HG02840 (cell line): ENCODE data around the gene COL4A1.

Experiments used
- ATAC-seq: cut with Tn5 transposase; IDR thresholded peaks from one replicate; pipeline ENCODE4 v1.9.1; 2021; ENCODE audit warnings: mild to moderate bottlenecking, moderate library complexity, moderate number of reproducible peaks; ENCODE audit not compliant: unreplicated experiment, low FRiP score

COL4A1 gene

DNA sequence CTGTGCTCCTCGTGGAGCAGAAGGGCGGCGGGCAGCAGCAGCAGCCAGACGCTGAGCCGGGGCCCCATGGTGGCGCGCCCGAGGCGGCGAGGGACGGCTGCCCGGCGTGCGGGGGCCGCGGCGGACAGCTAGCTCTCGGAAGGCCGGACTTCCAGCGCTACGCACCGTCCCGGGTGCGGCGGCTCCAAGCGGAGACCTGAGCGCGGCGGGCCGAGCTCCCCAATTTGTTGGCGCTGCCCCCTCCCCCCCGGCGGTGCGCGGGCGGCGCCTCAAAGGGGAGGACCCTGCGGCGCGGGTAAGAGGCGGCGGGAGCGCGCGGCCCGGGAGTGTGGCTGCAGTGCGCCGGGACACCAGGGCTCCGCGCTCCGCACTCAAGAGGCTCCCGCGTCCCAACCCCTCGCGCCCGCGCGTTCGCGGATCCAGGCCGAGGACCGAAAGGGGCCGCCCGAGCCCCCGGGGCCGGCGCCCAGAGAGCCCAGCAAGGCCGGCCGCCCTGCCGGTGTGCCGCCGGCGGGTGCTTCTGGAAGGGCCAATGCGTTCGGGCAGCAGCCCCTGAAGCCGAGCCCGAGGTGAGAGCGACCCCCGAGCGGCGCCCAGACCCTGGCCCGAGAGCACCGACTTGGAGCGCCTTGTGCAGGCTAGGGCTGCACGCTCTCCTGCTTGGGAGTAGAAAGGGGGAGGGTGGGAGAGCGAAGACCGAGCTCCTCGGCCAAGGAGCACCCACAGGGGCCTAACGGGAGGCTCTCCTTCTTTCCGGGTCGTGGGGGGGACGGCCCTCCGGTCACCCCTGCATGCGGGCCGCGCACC is at the start of gene COL4A1, which contains the start of gene COL4A2:
Gene COL4A1, minus strand, starts transcription at position 198 of the 807 bp plus-strand sequence. Its CDS starts 130 bp downstream, at position 68.
Gene COL4A2, plus strand, starts transcription at position 325 of the 807 bp plus-strand sequence. CDS start 620 bp downstream, outside the sequence.
- no peak for ATAC-seq

DNA sequence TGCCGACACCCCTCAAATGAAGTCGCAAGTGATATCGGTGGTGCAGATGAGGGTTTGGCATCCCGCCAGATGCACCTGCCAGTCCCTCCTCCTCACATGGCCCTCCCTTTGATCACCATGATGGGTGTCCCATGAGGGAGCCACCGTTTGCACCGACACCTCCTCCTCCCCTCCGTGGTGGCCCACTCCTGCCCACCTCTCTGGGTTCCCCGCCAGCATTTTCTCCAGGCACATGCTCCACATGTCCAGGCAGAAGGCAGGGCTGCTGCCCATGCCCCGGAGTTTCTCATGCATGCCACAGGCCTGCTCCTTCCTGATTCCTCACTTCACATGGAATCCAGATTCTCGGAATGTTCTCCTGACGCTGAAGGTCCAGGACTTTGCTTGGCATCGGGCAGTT is 49.4 kb upstream of the COL4A1 start:
- ATAC-seq: no peak

DNA sequence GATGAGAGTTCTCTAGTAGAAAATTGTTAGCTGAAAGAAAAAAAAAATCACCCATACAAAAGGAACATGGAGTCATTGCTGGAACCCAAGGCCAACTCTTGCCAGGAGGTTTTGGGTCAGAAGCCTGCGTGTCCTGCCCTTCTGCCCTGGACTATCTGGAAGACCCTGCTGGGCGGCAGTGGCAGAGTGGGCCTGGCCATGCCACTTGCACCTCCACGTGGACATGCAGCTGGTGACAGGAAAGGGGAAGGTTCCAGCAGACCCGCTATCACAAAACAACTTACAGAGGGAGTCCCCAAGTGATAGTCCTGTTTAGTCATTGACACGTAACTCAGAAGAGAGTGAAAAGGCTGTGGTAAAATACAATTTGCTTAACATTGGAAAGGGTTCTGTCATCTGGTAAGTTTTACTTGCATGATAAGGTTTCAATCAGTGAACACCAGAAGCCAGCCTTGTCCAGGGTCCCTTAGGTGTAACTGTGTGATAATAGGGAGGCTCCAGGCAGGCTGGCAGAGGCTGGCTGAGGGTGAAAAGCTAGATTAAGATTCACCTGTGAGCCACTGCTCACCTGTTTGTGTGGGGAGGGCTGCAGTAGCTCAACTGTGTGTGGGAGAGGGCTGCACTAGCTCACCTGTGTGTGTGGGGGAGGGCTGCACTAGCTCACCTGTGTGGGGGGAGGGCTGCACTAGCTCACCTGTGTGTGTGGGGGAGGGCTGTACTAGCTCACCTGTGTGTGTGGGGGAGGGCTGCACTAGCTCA is 47.9 kb upstream of the COL4A1 start:
- ATAC-seq: no peak

DNA sequence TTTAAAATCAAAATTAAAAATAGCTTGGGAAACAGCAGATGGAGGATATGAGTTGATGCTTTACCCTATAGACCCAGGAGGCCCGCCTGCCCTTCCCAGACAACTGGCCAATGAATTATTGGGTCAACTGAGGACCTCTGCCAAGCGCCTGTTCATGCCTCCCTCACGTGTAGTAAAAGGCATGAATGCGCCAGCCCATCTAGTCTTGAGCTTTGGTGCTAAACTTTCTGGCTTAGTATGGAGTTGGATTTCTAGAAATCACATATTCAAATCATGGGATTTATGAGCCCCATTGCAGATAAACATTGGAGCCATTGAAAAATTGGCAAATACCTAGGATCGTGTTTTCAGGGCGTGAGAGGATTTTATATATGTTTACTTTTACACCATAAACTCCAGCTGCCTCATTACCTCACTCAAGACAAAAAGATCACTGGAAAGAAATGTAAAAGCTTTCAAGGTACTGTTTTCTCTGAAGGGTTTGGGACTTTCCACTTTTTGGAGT is 47.2 kb upstream of the COL4A1 start:
- no peak for ATAC-seq

DNA sequence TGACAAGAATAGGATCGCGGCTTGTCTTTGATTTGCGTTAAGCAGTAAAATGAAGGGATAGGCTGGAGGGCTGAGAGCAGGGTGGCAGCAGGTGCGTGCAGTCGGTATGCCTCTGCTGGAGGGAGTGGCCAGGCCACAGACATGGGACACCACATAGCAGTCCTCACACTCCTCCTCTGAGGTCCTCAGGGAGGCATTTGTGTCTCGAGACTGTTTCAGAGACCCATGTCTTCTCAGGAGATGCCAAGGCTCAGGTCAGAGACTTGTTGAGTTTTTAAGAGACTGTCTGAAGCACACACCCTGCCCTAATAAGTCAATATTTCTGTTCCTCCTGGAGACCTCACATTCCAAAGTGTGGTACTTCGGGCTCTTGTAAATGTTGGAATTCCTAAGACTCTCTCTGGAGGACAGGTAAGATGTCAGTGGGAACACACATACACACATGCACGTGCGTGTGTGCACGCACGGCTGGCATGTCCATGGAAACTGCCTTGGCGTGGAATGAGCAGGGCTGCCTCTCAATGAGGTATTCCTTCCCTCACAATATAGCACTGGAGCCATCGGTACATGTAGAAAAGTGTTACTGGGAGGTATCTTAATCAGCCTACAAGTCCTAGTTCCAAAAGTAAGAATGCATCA is 46.5 kb upstream of the COL4A1 start:
- ATAC-seq: no peak

DNA sequence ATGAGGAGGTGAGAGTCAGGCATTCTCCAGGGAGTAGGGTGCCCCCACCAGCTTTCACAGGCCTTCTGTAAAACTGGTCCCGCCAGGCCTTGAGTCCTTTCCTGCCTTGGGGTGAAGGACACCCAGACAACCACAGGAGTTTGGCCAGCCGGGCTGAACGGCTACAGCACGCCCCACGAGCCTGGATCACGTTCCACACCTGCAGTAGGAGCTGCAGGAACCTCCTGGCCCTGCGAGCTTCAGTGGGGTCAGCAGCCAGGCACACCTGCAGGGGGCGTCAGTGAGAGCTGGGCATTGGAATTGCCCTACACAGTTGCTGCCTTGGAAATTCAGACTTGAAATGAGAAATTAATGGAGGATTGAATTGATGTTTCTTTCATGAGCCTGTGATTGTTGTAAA is 45.8 kb upstream of the COL4A1 start:
- no peak for ATAC-seq

DNA sequence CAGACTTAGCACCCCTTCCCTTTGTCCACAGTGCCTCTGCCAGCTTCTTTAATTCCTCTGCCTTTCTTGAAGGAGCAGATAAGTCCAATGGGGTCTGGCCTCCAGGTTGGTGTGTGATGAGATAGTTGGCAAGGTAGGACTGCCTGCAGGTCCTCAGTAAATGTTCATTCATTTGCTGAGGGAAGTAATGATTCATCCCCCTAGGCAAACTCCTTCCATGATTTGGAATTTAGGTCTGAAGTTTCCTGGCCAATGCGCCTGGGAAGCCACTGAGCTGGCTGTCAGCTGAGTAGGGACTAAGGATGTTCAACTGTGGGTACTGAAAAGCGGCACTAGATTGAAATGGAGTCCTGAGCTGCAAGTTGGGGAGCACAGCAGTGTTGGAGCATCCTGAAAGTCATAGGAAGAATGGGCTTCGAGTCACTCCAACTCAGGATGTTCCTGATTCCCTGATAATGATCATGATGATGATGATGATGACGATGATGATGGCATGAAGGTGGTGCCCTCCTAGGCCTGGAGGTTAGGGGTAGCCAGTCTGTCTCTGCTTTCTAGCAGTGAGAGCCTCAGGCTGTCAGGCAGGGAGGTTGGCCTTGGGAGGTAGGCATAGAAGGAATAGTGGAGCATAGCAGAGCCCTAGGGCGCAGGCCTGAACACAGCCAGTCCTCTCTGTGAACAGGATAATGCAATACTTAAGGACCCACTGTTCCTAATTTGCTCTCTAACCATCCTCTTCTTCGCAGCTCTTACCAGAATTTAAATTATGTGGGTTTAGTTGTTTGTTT is 44.9 kb upstream of the COL4A1 start:
- ATAC-seq: no peak

DNA sequence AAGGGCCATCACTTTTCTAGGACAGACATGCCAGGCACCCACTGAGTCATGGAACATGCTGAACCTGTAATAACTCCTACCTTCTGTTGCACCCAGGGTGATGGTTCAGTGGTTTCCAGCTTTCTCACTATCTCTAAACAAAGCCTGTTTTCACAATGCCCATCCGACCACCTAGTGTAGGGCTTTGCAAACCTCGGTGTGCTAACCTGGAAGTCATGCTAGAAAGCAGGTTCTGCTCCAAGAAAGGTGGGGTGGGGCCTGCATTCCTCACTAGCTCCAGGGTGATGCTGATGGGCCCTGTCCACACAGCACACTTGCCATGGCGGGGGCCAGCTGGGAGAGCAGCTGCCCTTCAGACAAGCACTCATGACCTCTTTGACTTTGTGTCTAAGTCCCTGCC is 43.6 kb upstream of the COL4A1 start:
- ATAC-seq: no peak

DNA sequence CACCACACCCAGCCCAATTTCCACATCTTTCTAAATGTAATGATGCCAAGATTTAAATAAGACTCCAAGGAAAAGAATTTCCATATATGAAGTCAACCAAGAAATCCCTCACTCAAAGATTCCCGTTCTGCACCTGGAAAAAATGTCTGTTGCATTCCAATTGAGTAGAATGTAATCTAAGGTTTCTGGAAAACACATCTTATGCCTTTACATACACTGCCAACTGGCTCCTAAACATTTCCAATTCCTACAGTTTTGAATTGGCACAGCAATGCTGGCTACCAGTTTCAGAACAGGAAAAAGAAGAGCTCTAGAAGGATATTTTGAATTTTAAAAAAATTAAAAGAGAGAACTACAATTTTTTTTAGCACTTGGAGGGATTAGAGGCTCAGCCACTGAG is 43.1 kb upstream of the COL4A1 start:
- ATAC-seq: no peak

DNA sequence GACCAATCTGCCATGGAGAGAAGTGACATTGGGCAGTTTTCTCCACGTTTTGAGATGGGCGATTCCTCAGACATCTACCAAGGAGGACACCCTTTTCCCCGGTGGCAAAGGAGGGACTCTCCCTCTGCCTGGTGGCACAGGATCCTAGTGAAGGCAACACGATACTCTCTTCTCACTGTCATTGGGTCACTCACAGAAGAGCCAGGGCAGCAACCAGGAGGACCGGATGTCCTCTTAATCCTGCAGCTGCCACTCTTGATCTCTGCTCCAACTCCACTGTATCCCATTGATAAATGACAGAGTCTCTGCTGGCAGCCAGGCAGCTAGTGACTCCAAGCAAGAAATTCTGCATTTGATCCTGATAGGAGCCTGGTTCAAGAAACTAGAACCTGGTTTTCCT is 42.3 kb upstream of the COL4A1 start:
- ATAC-seq: no peak

DNA sequence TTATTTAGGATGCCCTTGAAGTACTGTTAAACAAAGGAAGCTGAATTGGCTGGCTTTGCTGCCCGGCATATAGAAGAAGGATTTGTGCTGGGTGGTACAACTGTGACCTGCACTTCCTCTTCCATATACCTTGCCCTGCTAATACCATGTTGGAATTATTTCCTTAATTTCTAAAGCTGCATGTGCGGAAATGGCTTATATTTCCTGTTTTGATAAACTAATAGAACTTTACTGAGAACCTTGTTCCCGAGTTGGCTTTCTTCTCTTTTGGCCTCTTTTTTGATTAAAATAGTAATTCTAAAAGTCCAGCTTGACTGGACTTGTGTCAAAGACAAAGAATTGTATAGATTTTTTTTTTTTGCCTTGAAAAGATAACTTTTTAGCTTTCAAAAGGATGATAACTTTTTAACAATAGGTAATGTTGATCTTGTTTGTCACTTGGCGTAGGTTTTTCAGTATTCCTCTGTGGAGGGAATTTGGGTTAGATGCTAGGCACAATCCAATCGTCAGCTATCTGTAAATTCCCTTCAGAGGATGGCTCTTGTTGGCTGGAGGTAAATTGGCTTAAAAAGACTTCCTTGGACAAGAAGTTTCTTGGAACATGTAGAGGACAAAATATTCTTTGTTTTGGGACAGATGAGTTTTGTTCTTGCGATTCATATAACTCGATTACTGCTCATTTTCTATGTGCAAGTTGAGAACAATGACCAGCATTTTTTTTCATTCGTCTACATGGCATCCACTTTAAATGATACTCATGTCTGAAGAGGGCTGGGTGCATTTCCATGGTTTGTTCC is 41.5 kb upstream of the COL4A1 start:
- ATAC-seq: no peak

DNA sequence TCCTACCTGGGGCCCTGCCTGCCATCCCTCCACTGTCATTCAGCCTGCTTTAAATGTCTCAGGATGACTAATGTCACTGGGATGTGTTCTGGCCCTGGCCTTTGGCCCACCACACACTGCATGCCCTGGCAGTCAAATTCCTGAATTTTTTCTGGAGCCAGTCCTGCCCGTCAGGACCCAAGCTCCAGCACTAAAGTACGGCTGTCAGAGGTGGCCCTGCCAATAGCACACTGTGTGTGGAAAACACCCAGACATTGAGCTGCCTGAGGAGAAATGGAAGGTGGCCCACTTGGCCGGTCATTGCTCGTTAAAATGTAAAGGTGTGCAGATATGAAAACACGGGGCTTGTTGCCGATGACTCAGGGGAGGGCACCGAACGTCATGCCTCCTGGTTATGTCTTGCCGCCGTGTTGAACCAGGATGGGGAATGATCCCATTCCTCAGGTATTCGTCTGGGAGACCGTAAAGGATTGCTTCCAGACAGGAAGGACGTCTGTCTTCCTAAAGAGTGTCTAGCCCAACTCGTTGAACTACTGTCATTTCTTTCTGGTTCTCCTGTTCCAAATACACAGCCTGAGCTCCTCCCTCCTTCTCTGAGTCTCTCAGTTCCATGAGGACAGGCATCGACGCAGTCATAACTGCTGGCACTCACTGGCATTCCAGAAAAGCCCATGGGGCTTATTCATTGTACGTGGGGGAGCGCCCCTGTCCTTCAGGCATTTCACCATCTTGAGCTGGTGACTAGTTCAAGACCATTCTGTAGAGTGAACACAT is 40.8 kb upstream of the COL4A1 start:
- ATAC-seq: no peak

DNA sequence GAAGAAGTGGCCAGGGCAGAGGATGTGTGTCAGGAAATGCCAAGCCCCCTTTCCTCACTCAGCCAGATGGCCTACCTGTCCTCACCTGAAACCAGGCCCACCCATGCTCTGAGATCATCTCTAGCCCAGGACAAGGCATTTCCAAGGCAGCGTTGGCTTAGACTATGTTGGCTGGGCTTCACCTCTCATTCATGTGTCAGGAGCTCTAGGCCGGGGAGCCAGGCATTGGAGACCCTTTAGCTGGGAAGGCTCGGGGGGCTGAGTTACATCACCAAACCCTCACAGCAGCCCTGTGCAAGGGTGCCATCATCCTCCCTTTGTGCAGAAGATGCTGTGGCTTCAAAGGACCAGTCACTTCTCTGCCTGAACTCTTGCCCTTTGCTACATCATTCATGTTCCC is 40.1 kb upstream of the COL4A1 start:
- no peak for ATAC-seq

DNA sequence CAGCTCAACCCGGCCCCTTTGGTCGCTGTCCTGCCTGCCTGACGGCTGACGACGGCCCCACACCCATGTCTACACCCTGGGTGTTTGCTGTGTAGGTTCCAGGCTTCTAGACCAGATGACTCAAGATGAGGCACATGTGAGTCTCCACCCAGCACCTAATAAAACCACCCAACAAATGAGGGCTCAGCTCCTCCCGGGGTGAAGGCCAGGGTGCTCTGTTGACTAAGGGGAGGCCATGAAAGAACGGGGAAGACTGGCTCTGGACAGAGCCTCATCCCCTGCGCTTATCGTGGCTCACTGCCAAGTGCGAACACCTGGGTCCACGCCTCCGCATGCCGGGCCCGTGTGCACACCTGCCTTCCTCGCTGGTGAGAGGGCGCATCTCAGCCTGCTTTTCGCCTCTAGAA is 39.7 kb upstream of the COL4A1 start:
- ATAC-seq: no peak

DNA sequence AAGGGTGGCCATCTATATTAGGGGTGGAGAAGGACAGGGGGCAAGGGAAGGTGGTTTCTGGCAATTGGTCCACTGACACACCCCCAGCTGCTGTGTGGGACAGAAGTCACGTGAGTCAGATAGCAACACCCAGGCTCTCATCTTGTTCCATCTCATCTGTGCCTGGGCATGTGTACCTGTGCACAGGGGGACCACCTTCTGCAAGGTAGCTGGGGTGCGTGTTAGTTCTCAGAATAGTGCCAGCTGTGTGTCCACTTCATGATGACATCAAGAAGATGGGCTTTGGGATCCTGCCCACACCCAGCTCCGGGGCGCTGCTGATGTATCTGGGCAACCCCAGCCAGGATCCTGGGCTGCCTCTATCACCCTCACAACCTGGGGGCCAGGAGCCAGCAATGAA is 38.7 kb upstream of the COL4A1 start:
- ATAC-seq: no peak

DNA sequence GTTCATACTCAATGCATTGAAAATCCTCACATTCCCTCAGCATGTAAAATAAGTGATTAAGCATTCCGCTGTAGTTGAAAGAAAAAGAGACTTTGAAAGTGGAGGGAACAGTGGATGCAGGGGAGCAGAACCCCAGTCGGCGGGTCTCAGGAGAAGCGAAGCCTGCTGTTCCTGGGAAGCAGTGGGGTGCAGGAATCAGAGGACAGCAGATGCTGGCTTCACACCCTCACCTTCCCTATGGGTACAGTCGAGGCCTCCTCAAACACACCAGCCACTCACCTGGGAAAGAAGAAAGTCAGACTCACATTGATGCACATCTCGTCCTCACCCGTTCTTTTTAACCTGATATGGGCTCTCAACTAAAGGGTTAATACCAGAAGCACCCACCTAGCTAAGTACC is 38.3 kb upstream of the COL4A1 start:
- no peak for ATAC-seq

DNA sequence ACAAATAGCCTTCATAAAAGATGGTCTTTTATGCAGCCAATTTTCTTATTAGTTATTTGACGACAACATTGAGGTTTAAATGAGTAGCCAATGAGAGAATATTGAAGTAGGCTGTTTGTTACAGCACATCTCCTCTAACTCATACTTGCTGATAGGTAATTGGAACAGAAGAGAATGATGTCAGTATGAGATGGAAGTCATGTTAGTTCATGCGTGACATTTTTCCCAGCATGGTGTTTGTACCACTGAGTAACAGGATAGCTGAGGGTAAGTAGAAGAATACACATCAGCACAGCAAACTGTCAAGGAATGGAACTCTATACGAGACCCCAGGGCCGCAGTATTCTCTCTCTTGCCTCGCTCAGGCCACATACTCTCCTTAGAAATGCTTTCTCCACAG is 37.4 kb upstream of the COL4A1 start:
- ATAC-seq: no peak

DNA sequence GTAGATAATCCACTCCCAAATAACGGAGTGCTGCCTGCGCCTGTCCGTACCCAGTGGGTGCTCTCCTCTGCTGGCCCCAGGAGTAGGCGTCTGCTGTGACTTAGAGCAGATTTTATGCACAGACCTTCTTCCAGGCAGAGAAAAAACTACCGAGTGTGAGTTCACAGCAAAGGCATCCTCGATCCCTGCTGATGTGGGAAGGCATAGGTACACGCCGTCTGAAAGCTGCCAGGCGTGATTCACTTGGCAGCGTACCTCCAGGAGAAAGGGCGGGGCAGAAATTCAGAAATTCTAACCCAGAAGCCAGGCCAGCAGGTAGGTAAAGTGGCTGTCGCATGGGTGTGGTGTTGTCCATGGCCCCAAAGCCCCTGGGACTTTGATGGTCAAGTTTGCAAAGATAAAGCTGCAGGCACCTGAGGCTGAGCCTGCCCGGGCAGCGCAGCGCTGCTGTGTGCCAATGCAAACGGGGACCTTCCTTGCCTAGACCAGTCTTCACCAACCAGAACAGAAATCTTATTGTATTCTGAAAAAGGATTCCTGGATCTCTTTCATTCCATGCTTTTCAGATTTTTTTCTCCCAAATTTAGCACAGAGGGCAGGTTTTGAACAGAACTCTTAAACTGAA is 36.4 kb upstream of the COL4A1 start:
- no peak for ATAC-seq
